Effector memory CD8-positive, alpha-beta T cell (primary cell): Measurements from ENCODE around the gene RGS19.
A peak's percentile ranks its signal among the peaks of the same experiment; 100 is the strongest.

Experiments
- ATAC-seq: fragments of 150-1000 bp; cut with Tn5 transposase; replicated peaks from 2 replicates; pipeline ENCODE4 v1.10.0; 2021; ENCODE audit warnings: mild to moderate bottlenecking, moderate library complexity
- DNase-seq, 3 experiments: peaks; one replicate each; pipeline ENCODE4 v3.0.0; 2021
- H3K27ac Mint-ChIP-seq, 2 donors: one replicate each; pipeline ENCODE4 v1.8.0; 2022; ENCODE audit warnings: mild to moderate bottlenecking in 2 of 2, mixed read lengths in 2 of 2, moderate library complexity in 2 of 2
- H3K27me3 Mint-ChIP-seq, 2 donors: one replicate each; pipeline ENCODE4 v1.8.0; 2022; ENCODE audit warnings: mixed read lengths in 2 of 2
- H3K36me3 Mint-ChIP-seq: one replicate; pipeline ENCODE4 v1.8.0; 2022; ENCODE audit warnings: mild to moderate bottlenecking, moderate library complexity, mixed read lengths; ENCODE audit not compliant: insufficient read depth
- H3K4me1 Mint-ChIP-seq, 2 donors: one replicate each; pipeline ENCODE4 v1.8.0; 2022; ENCODE audit warnings: low read depth in 2 of 2, mixed read lengths in 2 of 2
- H3K4me3 Mint-ChIP-seq, 2 donors: one replicate each; pipeline ENCODE4 v1.8.0; 2022; ENCODE audit warnings: mild to moderate bottlenecking in 2 of 2, mixed read lengths in 2 of 2, moderate library complexity in 2 of 2
- H3K9me3 Mint-ChIP-seq, 2 donors: one replicate each; pipeline ENCODE4 v1.8.0; 2022; ENCODE audit warnings: mixed read lengths in 2 of 2

The RGS19 gene

GRCh38 chr20:64104667-64105451 lies 25.5 kb upstream of the RGS19 start:
- peaks cover 11 to 16% of the 10 kb centered on the region in 2 donors for H3K4me1 Mint-ChIP-seq
- H3K9me3 Mint-ChIP-seq = no peaks in the 10 kb centered on the region
- peak in 1 of 3 experiments; percentile 0 for DNase-seq
- ATAC-seq = no peak
- no peak overlapping the region for H3K4me3 Mint-ChIP-seq
- H3K36me3 Mint-ChIP-seq = no peaks in the 10 kb centered on the region
- H3K27me3 Mint-ChIP-seq = peaks cover 28 to 59% of the 10 kb centered on the region in 2 donors
- no peak overlapping the region for H3K27ac Mint-ChIP-seq

GRCh38 chr20:64103871-64104666 lies 24.8 kb upstream of the RGS19 start:
- no peak overlapping the region for H3K4me3 Mint-ChIP-seq
- no peaks in the 10 kb centered on the region for H3K9me3 Mint-ChIP-seq
- no peaks in the 10 kb centered on the region for H3K36me3 Mint-ChIP-seq
- no peak overlapping the region for H3K27ac Mint-ChIP-seq
- H3K4me1 Mint-ChIP-seq = peaks cover 11 to 16% of the 10 kb centered on the region in 2 donors
- no peak for ATAC-seq
- H3K27me3 Mint-ChIP-seq = peaks cover 28 to 59% of the 10 kb centered on the region in 2 donors
- peak in 2 of 3 experiments; percentile 0 to 1 for DNase-seq

GRCh38 chr20:64102647-64103354 lies 23.5 kb upstream of the RGS19 start:
- Mint-ChIP-seq H3K36me3 (no peaks in the 10 kb centered on the region), H3K4me3 (peak overlapping the region; percentile 63 to 73), H3K4me1 (peaks cover 11 to 15% of the 10 kb centered on the region in 2 donors), H3K27ac (no peak overlapping the region), H3K9me3 (no peaks in the 10 kb centered on the region), H3K27me3 (peaks cover 28 to 47% of the 10 kb centered on the region in 2 donors)
- DNase-seq = no peak
- no peak for ATAC-seq

GRCh38 chr20:64101731-64102621 lies 22.7 kb upstream of the RGS19 start:
- no peaks in the 10 kb centered on the region for H3K36me3 Mint-ChIP-seq
- peak overlapping the region; percentile 63 to 73 for H3K4me3 Mint-ChIP-seq
- no peak overlapping the region for H3K27ac Mint-ChIP-seq
- H3K27me3 Mint-ChIP-seq = peaks cover 28 to 46% of the 10 kb centered on the region in 2 donors
- ATAC-seq = peak; percentile 76
- H3K9me3 Mint-ChIP-seq = peaks cover 0 to 2% of the 10 kb centered on the region in 2 donors
- peak; percentile 58 to 64 (median 62) for DNase-seq
- H3K4me1 Mint-ChIP-seq = peaks cover 11 to 12% of the 10 kb centered on the region in 2 donors

- peak overlapping the region; percentile 48 to 60 for H3K4me3 Mint-ChIP-seq
- peaks cover 2 to 8% of the 10 kb centered on the region in 2 donors for H3K9me3 Mint-ChIP-seq
These were observed 21.8 kb upstream of the RGS19 start for GRCh38 chr20:64100946-64101688.

GRCh38 chr20:64100566-64100888 lies 21.2 kb upstream of the RGS19 start:
- Mint-ChIP-seq H3K4me3 (no peak overlapping the region), H3K27me3 (peaks cover 28 to 37% of the 10 kb centered on the region in 2 donors), H3K4me1 (peaks cover 10 to 11% of the 10 kb centered on the region in 2 donors), H3K27ac (no peak overlapping the region), H3K9me3 (peaks cover 2 to 8% of the 10 kb centered on the region in 2 donors), H3K36me3 (no peaks in the 10 kb centered on the region)
- ATAC-seq (no peak), DNase-seq (no peak)

More at GRCh38 chr20:64100946-64101688, 21.8 kb upstream of the RGS19 start:
- DNase-seq (no peak), ATAC-seq (no peak)
- peaks cover 28 to 39% of the 10 kb centered on the region in 2 donors for H3K27me3 Mint-ChIP-seq
- peaks cover 10 to 11% of the 10 kb centered on the region in 2 donors for H3K4me1 Mint-ChIP-seq
- no peak overlapping the region for H3K27ac Mint-ChIP-seq
- H3K36me3 Mint-ChIP-seq = no peaks in the 10 kb centered on the region

- H3K4me3 Mint-ChIP-seq = no peak overlapping the region
- H3K9me3 Mint-ChIP-seq = peaks cover 2 to 8% of the 10 kb centered on the region in 2 donors
- H3K27me3 Mint-ChIP-seq = peaks cover 28 to 37% of the 10 kb centered on the region in 2 donors
- DNase-seq (no peak), ATAC-seq (peak; percentile 70)
- H3K4me1 Mint-ChIP-seq = peaks cover 10 to 11% of the 10 kb centered on the region in 2 donors
- H3K36me3 Mint-ChIP-seq = no peaks in the 10 kb centered on the region
- no peak overlapping the region for H3K27ac Mint-ChIP-seq
These were observed 20.7 kb upstream of the RGS19 start for GRCh38 chr20:64099880-64100565.

GRCh38 chr20:64099086-64099786 lies 19.9 kb upstream of the RGS19 start:
- Mint-ChIP-seq H3K4me3 (no peak overlapping the region), H3K36me3 (no peaks in the 10 kb centered on the region), H3K27me3 (peaks cover 27 to 35% of the 10 kb centered on the region in 2 donors), H3K9me3 (peaks cover 2 to 8% of the 10 kb centered on the region in 2 donors), H3K27ac (no peak overlapping the region), H3K4me1 (peaks cover 10 to 11% of the 10 kb centered on the region in 2 donors)
- ATAC-seq (no peak), DNase-seq (no peak)

GRCh38 chr20:64098471-64099013 lies 19.2 kb upstream of the RGS19 start:
- Mint-ChIP-seq H3K9me3 (peaks cover 2 to 8% of the 10 kb centered on the region in 2 donors), H3K27me3 (peaks cover 20 to 28% of the 10 kb centered on the region in 2 donors), H3K36me3 (no peaks in the 10 kb centered on the region), H3K4me3 (no peak overlapping the region), H3K4me1 (peaks cover 10 to 11% of the 10 kb centered on the region in 2 donors), H3K27ac (no peak overlapping the region)
- ATAC-seq (no peak), DNase-seq (no peak)

GRCh38 chr20:64096535-64096934 lies 17.2 kb upstream of the RGS19 start:
- H3K36me3 Mint-ChIP-seq = no peaks in the 10 kb centered on the region
- no peak overlapping the region for H3K27ac Mint-ChIP-seq
- peaks cover 8 to 10% of the 10 kb centered on the region in 2 donors for H3K27me3 Mint-ChIP-seq
- DNase-seq (no peak), ATAC-seq (no peak)
- peaks cover 2 to 8% of the 10 kb centered on the region in 2 donors for H3K9me3 Mint-ChIP-seq
- H3K4me3 Mint-ChIP-seq = no peak overlapping the region
- peaks cover 11 to 12% of the 10 kb centered on the region in 2 donors for H3K4me1 Mint-ChIP-seq

- Mint-ChIP-seq H3K9me3 (peaks cover 2 to 8% of the 10 kb centered on the region in 2 donors), H3K4me1 (peaks cover 5 to 6% of the 10 kb centered on the region in 2 donors), H3K4me3 (no peak overlapping the region), H3K36me3 (no peaks in the 10 kb centered on the region), H3K27ac (no peak overlapping the region), H3K27me3 (peaks cover 2 to 4% of the 10 kb centered on the region in 2 donors)
- no peak for DNase-seq
- no peak for ATAC-seq
These were observed 16.6 kb upstream of the RGS19 start for GRCh38 chr20:64095927-64096326.
